GM12872 (cell line): ENCODE measurements around the gene FGF8.

ENCODE experiments used
- CTCF ChIP-seq: IDR thresholded peaks from 3 replicates; pipeline ENCODE4 v1.5.1; 2011; ENCODE audit warnings: low read depth, mild to moderate bottlenecking, low read length, moderate library complexity; ENCODE audit not compliant: insufficient read depth

Gene FGF8

GRCh38 chr10:101752241-101752640, 23.7 kb downstream of the FGF8 start:
- TF ChIP-seq CTCF: no peak

GRCh38 chr10:101749047-101750016, 26.6 kb downstream of the FGF8 start:
- TF ChIP-seq CTCF: no peak

- TF ChIP-seq CTCF: no peak
Observed at GRCh38 chr10:101748496-101748895, 27.4 kb downstream of the FGF8 start.

- no peak for TF ChIP-seq CTCF
Observed at GRCh38 chr10:101745074-101745696, 30.7 kb downstream of the FGF8 start.

GRCh38 chr10:101744267-101744666, 31.6 kb downstream of the FGF8 start:
- TF ChIP-seq CTCF: no peak

GRCh38 chr10:101741938-101742337, 34.0 kb downstream of the FGF8 start:
- TF ChIP-seq CTCF: no peak

- no peak for TF ChIP-seq CTCF
Observed at GRCh38 chr10:101736666-101737065, 39.2 kb downstream of the FGF8 start.
